ENCODE measurements around the gene PHC2. TPM values are rescaled to one million over a fixed set of nuclear protein-coding genes. Genes with fewer than 3 reads are reported as not detected.

The PHC2 gene
- total and polyA plus RNA-seq, 9 of the 15 experiments (the other 6 are each of a cell fraction or from before 2014, with no cell fraction given), result 3.1 to 67.6 (median 34.6) TPM

- TF ChIP-seq TFE3 (CRISPR knock-in tag; IDR thresholded peaks at IDR 0.05) (peak; percentile 77), TEAD4 (IDR thresholded peaks at IDR 0.05; ENCODE audit: low read length) (peak; percentile 27; the same call in 1 of the 2 replicates), TEAD4 (CRISPR knock-in tag; IDR thresholded peaks at IDR 0.05; ENCODE audit: borderline replicate concordance) (no peak), MAX (CRISPR knock-in tag; IDR thresholded peaks at IDR 0.05) (peak; percentile 53), PRPF4 (IDR thresholded peaks at IDR 0.05; ENCODE audit: insufficient read depth, low read depth, low read length, poor library complexity, severe bottlenecking) (no peak), TAF9B (IDR thresholded peaks at IDR 0.05; ENCODE audit: partially characterized antibody) (no peak), USF1 (CRISPR knock-in tag; IDR thresholded peaks at IDR 0.05) (peak; percentile 86)
Measured at GRCh38 chr1:33275195-33275594, 155.7 kb downstream of the PHC2 start (continued).

GRCh38 chr1:33274446-33274845 is 156.4 kb downstream of the PHC2 start:
- H3K4me1 ChIP-seq (replicated peaks in 1 of 2; ENCODE audit: control insufficient read depth in 2 of 2, insufficient read depth in 2 of 2, low read length in 2 of 2), result peaks cover 3 to 11% of the 10 kb centered on the region in 2 experiments; a peak in 4 of 5 replicates
- BruUV-seq (replicated peaks), result no TSS peak
- FAIRE-seq (no peak), DNase-seq (ENCODE audit: extremely low read depth in 1 of 4, low spot score in 3 of 4) (no peak), ATAC-seq (no peak)
- no peak overlapping the region for H3K4me2 ChIP-seq (ENCODE audit: insufficient read depth, low read length)
- no peaks in the 10 kb centered on the region for H3K36me3 ChIP-seq (ENCODE audit: control insufficient read depth, insufficient read depth, low read length)
- intact Hi-C loops (cut with micrococcal nuclease), result no loop called here
- H3K4me3 ChIP-seq, result no peak overlapping the region
- no peaks in the 10 kb centered on the region for H3K9me3 ChIP-seq (replicated peaks; ENCODE audit: control insufficient read depth, insufficient read depth, low read depth, low read length)
- H4K20me1 ChIP-seq (replicated peaks; ENCODE audit: control insufficient read depth, insufficient read depth, low read length), result peaks cover 4% of the 10 kb centered on the region; the same call in 1 of the 2 replicates
- H3K27ac ChIP-seq (ENCODE audit: extremely low read depth, low read depth, low read length), result no peak overlapping the region
- peaks cover 4 to 49% of the 10 kb centered on the region in 2 experiments for H3K27me3 ChIP-seq (ENCODE audit: control insufficient read depth in 2 of 2, insufficient read depth in 2 of 2, low read length in 2 of 2)
- no peak overlapping the region for H3K9ac ChIP-seq (ENCODE audit: insufficient read depth in 1 of 2, low read depth in 2 of 2, low read length in 2 of 2)
- no peak overlapping the region for H2AFZ ChIP-seq (ENCODE audit: low read depth, low read length)
- in situ Hi-C loops (cut with MboI), result no loop called here
- ChIA-PET POLR2A (no interaction called here), CTCF (ENCODE audit: low intra/inter-chr PET ratio) (no interaction called here)
- H3K9me1 ChIP-seq (ENCODE audit: control insufficient read depth, insufficient read depth, low read length), result no peaks in the 10 kb centered on the region
- H3K79me2 ChIP-seq (ENCODE audit: control insufficient read depth, insufficient read depth, low read length), result no peaks in the 10 kb centered on the region
- WGBS (ENCODE audit: insufficient coverage, low coverage, missing lambda C conversion rate), result 21% methylated on average over 1 of the region's 1 CpG
- TF ChIP-seq ZHX1 (conservative IDR thresholded peaks at IDR 0.05; ENCODE audit: low read length), result no peak
- TF ChIP-seq ATF4 (CRISPR knock-in tag; IDR thresholded peaks at IDR 0.05), result no peak
- no peak for TF ChIP-seq TEAD1 (CRISPR knock-in tag; IDR thresholded peaks at IDR 0.05)

Data from K562 (cell line).